Endothelial cell of umbilical vein (primary cell): ENCODE data around the gene TSR3. TPM values are rescaled to one million over a fixed set of nuclear protein-coding genes. Genes with fewer than 3 reads are reported as not detected.

Experiments
- BruUV-seq: library from RNA; stranded (reverse); fragments of 400-500 nt; replicated peaks from 2 replicates; lab custom pipeline; 2021; lab: Mats Ljungman, UMichigan
- CTCF ChIA-PET: fragments of 300-600, 350-600 bp; sonication (Branson Sonifier 250); formaldehyde crosslinking; loops from one replicate; lab custom pipeline; 2021; ENCODE audit warnings: antibody characterized with exemption, inconsistent platforms; lab: Charles Lee
- POLR2A ChIA-PET: fragments of 300-600, 350-600 bp; sonication (Branson Sonifier 250); formaldehyde crosslinking; loops from one replicate; lab custom pipeline; 2021; ENCODE audit warnings: antibody characterized with exemption, inconsistent platforms; lab: Charles Lee
- DNase-seq: peaks from one replicate; pipeline ENCODE4 v3.0.0-alpha.2; 2011; ENCODE audit warnings: low read depth, low spot score
- FAIRE-seq: peaks from 2 replicates; lab custom pipeline; 2011; peaks lifted over from hg19 to GRCh38; lab: Jason Lieb, UNC
- H2AFZ ChIP-seq: 2 replicates; pipeline ENCODE4 v1.6.0; 2012; ENCODE audit warnings: low read depth, low read length, control low read depth, inconsistent platforms
- H3K27ac ChIP-seq: 2 replicates; pipeline ENCODE4 v1.5.1; 2011; ENCODE audit warnings: low read depth, mild to moderate bottlenecking, control low read depth, low read length, moderate library complexity; ENCODE audit not compliant: insufficient read depth
- H3K27me3 ChIP-seq, 2 experiments: 2 replicates each; pipeline versions ENCODE4 v1.6.0 to v1.6.1; 2011; ENCODE audit warnings: low read length in 2 of 2, mixed read lengths in 1 of 2; ENCODE audit not compliant: control insufficient read depth in 2 of 2, insufficient read depth in 2 of 2
- H3K36me3 ChIP-seq, 2 experiments: 2 replicates in 1 of 2; 3 replicates in 1 of 2; pipeline ENCODE4 v1.5.1; 2011; ENCODE audit warnings: low read length in 2 of 2, mild to moderate bottlenecking in 1 of 2, moderate library complexity in 1 of 2; ENCODE audit not compliant: control insufficient read depth in 2 of 2, insufficient read depth in 2 of 2; ENCODE audit errors: extremely low read depth in 1 of 2
- H3K4me1 ChIP-seq: 3 replicates; pipeline ENCODE4 v1.5.1; 2011; ENCODE audit warnings: mild to moderate bottlenecking, low read length; ENCODE audit not compliant: control insufficient read depth, insufficient read depth; ENCODE audit errors: extremely low read depth
- H3K4me2 ChIP-seq: 2 replicates; pipeline ENCODE4 v1.6.1; 2011; ENCODE audit warnings: low read length, control low read depth, mixed read lengths; ENCODE audit not compliant: insufficient read depth
- H3K4me3 ChIP-seq, 3 experiments: fragments of 200-600 bp in 1 of 3; sonication (generic), shearing (Covaris generic) in 1 of 3; replicated peaks in 1 of 3; 2 replicates each; pipeline ENCODE4 v1.5.1; 2011 to 2016; ENCODE audit warnings: control low read depth in 3 of 3, low read length in 3 of 3, mild to moderate bottlenecking in 2 of 3, inconsistent platforms in 1 of 3, low read depth in 1 of 3, moderate library complexity in 1 of 3; ENCODE audit not compliant: insufficient read depth in 1 of 3
- H3K79me2 ChIP-seq: 2 replicates; pipeline ENCODE4 v1.6.0; 2012; ENCODE audit warnings: low read length, inconsistent platforms; ENCODE audit not compliant: control insufficient read depth, insufficient read depth
- H3K9ac ChIP-seq: replicated peaks from 2 replicates; pipeline ENCODE3; 2011; ENCODE audit warnings: low read length, control low read depth; ENCODE audit not compliant: insufficient read depth; ENCODE audit errors: extremely low read depth
- H3K9me1 ChIP-seq: replicated peaks from 3 replicates; pipeline ENCODE4 v1.6.0; 2011; ENCODE audit warnings: mild to moderate bottlenecking, low read length; ENCODE audit not compliant: control insufficient read depth, insufficient read depth; ENCODE audit errors: extremely low read depth
- H3K9me3 ChIP-seq: replicated peaks from 2 replicates; pipeline ENCODE4 v1.5.1; 2012; ENCODE audit warnings: low read length, inconsistent platforms; ENCODE audit not compliant: control insufficient read depth, insufficient read depth
- H4K20me1 ChIP-seq: replicated peaks from 2 replicates; pipeline ENCODE3; 2011; ENCODE audit warnings: mild to moderate bottlenecking, low read length; ENCODE audit not compliant: control insufficient read depth, insufficient read depth; ENCODE audit errors: extremely low read depth
- EZH2 ChIP-seq: IDR thresholded peaks from 2 replicates; pipeline ENCODE4 v1.6.1; 2012; ENCODE audit warnings: borderline replicate concordance, low read depth, mild to moderate bottlenecking, moderate library complexity, low read length, inconsistent platforms; ENCODE audit not compliant: severe bottlenecking
- FOS ChIP-seq: IDR thresholded peaks from 2 replicates; pipeline ENCODE4 v1.6.1; 2011; ENCODE audit warnings: mild to moderate bottlenecking, low read length, moderate library complexity, borderline replicate concordance; ENCODE audit not compliant: insufficient read depth
- GATA2 ChIP-seq: IDR thresholded peaks from 2 replicates; pipeline ENCODE4 v1.7.0; 2011; ENCODE audit warnings: low read depth, mild to moderate bottlenecking, moderate library complexity, mixed read lengths, low read length; ENCODE audit not compliant: insufficient read length, insufficient read depth
- JUN ChIP-seq: IDR thresholded peaks from 2 replicates; pipeline ENCODE4 v1.6.1; 2011; ENCODE audit warnings: borderline replicate concordance, low read depth; ENCODE audit not compliant: insufficient read length, insufficient read depth
- MYC ChIP-seq: IDR thresholded peaks from one replicate; pipeline ENCODE4 v1.6.1; 2011; ENCODE audit warnings: mild to moderate bottlenecking, low read depth, low read length
- POLR2A ChIP-seq: IDR thresholded peaks from 2 replicates; pipeline ENCODE4 v1.6.1; 2012; ENCODE audit warnings: low read depth, mild to moderate bottlenecking, control low read depth, low read length
- POLR2AphosphoS5 ChIP-seq: IDR thresholded peaks from 2 replicates; pipeline ENCODE4 v1.6.1; 2012; ENCODE audit warnings: low read depth, mild to moderate bottlenecking, control low read depth, low read length, moderate library complexity; ENCODE audit not compliant: insufficient read depth
- dilution Hi-C: fragments of 300-500 bp; cut with MboI; formaldehyde crosslinking; loops from one replicate; pipeline ENCODE4 v1.15.0; 2019; ENCODE audit warnings: low sequenced_read_pairs; ENCODE audit not compliant: extremely low pct_ligation_motif_present
- intact Hi-C: fragments of 100-400 bp; cut with micrococcal nuclease; formaldehyde crosslinking; loops from one replicate; pipeline ENCODE4 v1.10.0; 2022
- polyA plus RNA-seq, 4 experiments: library from polyadenylated mRNA; depleted of rRNA in 3 of 4; stranded (reverse) in 3 of 4; unstranded in 1 of 4; fragments of >200 nt; gene quantifications; 2 replicates each; pipeline versions ENCODE4 v1.2.1 to v1.2.3, GENCODE V29; 2011 to 2012; ENCODE audit warnings: missing spikeins in 1 of 4
- total RNA-seq: library from RNA; stranded (reverse); gene quantifications from 2 replicates; pipeline ENCODE4 v1.2.3, GENCODE V29; 2021
- TF ChIP-seq, protein P1 (sequence below), 2 donors: IDR thresholded peaks; 1 replicate in 1 of 2; 2 replicates in 1 of 2; pipeline ENCODE4 v1.5.1; 2011; ENCODE audit warnings: low read length in 2 of 2, mild to moderate bottlenecking in 2 of 2, moderate library complexity in 2 of 2, control low read depth in 1 of 2, inconsistent platforms in 1 of 2, low read depth in 1 of 2; ENCODE audit not compliant: insufficient read depth in 1 of 2; ENCODE audit errors: extremely low read depth in 1 of 2
- TF ChIP-seq, protein P2 (sequence below): IDR thresholded peaks from 2 replicates; pipeline ENCODE4 v1.6.1; 2011; ENCODE audit not compliant: insufficient read depth, insufficient read length

TSR3 gene
- total and polyA plus RNA-seq, 2 donors (not counting 3 experiments of a cell fraction or from before 2014, with no cell fraction given): 65.4 to 82.7 TPM

DNA sequence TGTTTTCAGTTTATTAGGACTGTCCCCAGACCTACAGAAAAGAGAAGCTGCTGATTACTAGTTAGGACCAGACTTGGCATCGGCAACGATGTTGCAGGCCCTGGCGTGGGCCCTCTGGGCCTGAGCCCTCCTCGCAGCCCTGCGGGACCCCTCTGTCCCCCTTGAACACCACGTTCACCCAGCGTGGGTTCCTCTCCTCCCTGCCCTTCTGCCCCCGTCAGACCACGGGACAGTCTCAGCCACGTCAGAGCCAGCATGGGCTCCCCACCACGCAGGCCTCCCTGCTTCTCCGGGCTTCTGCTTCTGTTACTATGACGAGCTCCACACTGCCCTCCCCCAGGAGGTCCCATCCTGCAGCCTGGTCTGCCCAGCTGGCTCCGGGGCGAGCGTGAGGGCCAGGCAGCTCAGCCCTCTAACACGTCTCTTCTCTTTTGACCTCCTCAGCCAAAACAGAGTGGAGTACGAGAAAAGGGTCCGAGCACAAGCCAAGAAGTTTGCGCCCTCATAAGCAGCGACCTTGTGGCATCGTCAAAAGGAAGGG, 27.3 kb downstream of the TSR3 start:
- CTCF ChIA-PET: no interaction called here
- no TSS peak for BruUV-seq

More for the DNA sequence above, 27.3 kb downstream of the TSR3 start:
- POLR2A ChIA-PET: no interaction called here
- no peaks in the 10 kb centered on the region for H4K20me1 ChIP-seq
- dilution Hi-C loops: no loop called here
- H3K4me2 ChIP-seq: no peak overlapping the region
- FAIRE-seq (no peak), DNase-seq (no peak)
- no peak overlapping the region for H3K4me3 ChIP-seq
- no peak overlapping the region for H2AFZ ChIP-seq
- TF ChIP-seq, protein P1, sequence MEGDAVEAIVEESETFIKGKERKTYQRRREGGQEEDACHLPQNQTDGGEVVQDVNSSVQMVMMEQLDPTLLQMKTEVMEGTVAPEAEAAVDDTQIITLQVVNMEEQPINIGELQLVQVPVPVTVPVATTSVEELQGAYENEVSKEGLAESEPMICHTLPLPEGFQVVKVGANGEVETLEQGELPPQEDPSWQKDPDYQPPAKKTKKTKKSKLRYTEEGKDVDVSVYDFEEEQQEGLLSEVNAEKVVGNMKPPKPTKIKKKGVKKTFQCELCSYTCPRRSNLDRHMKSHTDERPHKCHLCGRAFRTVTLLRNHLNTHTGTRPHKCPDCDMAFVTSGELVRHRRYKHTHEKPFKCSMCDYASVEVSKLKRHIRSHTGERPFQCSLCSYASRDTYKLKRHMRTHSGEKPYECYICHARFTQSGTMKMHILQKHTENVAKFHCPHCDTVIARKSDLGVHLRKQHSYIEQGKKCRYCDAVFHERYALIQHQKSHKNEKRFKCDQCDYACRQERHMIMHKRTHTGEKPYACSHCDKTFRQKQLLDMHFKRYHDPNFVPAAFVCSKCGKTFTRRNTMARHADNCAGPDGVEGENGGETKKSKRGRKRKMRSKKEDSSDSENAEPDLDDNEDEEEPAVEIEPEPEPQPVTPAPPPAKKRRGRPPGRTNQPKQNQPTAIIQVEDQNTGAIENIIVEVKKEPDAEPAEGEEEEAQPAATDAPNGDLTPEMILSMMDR (IDR thresholded peaks at IDR 0.05; ENCODE audit: extremely low read depth in 1 of 2, insufficient read depth in 1 of 2, low read depth in 1 of 2, low read length in 2 of 2): no peak
- no peak for TF ChIP-seq POLR2AphosphoS5
- no peak for TF ChIP-seq MYC
- no peak for TF ChIP-seq EZH2
- no peak for TF ChIP-seq GATA2
- TF ChIP-seq, protein P2, sequence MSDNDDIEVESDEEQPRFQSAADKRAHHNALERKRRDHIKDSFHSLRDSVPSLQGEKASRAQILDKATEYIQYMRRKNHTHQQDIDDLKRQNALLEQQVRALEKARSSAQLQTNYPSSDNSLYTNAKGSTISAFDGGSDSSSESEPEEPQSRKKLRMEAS: no peak
- no peak for TF ChIP-seq POLR2A
- TF ChIP-seq JUN: no peak
- TF ChIP-seq FOS: no peak
- H3K4me1 ChIP-seq: no peaks in the 10 kb centered on the region
- no peaks in the 10 kb centered on the region for H3K27me3 ChIP-seq
- H3K9ac ChIP-seq: no peak overlapping the region
- no peaks in the 10 kb centered on the region for H3K9me3 ChIP-seq
- H3K27ac ChIP-seq: no peak overlapping the region
- peaks cover 3 to 36% of the 10 kb centered on the region in 2 experiments for H3K36me3 ChIP-seq
- H3K9me1 ChIP-seq: no peaks in the 10 kb centered on the region
- no peaks in the 10 kb centered on the region for H3K79me2 ChIP-seq
- intact Hi-C loops: no loop called here
